Memory B cell (primary cell): ENCODE measurements around the gene FANCI.

Experiments
- ATAC-seq: fragments of 150-1000 bp; cut with Tn5 transposase; 2 replicates; pipeline ENCODE4 v1.10.0; 2021; ENCODE audit warnings: low read depth, mild to moderate bottlenecking, moderate library complexity
- DNase-seq, 2 donors: peaks; one replicate each; pipeline ENCODE4 v3.0.0; 2022; ENCODE audit warnings: low spot score in 2 of 2
- H3K27ac Mint-ChIP-seq: one replicate; pipeline ENCODE4 v1.8.0; 2022; ENCODE audit warnings: mild to moderate bottlenecking, moderate library complexity, mixed read lengths
- H3K27me3 Mint-ChIP-seq: one replicate; pipeline ENCODE4 v1.8.0; 2022; ENCODE audit warnings: mixed read lengths
- H3K36me3 Mint-ChIP-seq: one replicate; pipeline ENCODE4 v1.8.0; 2022; ENCODE audit warnings: mild to moderate bottlenecking, mixed read lengths
- H3K4me1 Mint-ChIP-seq: one replicate; pipeline ENCODE4 v1.8.0; 2022; ENCODE audit warnings: mixed read lengths
- H3K4me3 Mint-ChIP-seq: one replicate; pipeline ENCODE4 v1.8.0; 2022; ENCODE audit warnings: mild to moderate bottlenecking, moderate library complexity, mixed read lengths
- H3K9me3 Mint-ChIP-seq: one replicate; pipeline ENCODE4 v1.8.0; 2022; ENCODE audit warnings: mixed read lengths

The FANCI gene

DNA sequence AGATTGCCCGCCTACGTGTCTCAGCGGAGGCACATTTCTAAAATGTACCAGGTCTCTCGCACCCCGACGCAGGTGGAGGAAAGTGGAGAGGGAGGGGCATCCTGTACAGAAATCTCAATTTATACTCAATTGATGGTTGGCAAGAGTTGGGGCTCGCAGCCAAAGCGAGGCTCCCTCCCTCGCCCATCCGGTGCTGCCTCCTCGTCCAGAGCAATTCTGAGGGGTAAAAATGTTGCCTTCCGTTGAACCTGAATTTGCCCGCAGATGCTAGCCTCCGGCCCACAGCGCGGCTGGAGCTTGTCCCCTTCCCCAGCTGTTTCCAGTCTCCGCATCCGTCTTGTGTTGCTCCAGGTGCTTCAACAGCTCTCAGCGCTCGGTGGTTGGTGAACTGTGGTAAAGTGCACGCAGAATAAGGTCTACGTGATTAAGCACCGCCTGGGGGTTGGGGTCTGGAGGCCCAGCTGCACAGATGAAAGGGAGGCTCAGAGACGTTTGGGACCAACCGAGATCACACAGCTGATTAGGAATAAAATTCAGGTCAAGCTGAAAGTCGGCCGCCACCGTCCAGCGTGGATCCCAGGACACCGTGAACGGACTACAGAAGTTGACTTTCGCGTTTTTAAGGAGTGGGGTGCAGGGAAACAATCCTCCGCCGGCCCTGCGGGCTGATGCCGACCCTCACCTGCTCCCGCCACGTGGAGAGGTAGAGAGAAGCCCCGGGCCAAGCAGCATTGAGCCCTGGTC lies 91.7 kb downstream of the FANCI start:
- Mint-ChIP-seq H3K4me1 (peaks cover 26% of the 10 kb centered on the region), H3K4me3 (peak overlapping the region; percentile 89)
- no peak for DNase-seq

DNA sequence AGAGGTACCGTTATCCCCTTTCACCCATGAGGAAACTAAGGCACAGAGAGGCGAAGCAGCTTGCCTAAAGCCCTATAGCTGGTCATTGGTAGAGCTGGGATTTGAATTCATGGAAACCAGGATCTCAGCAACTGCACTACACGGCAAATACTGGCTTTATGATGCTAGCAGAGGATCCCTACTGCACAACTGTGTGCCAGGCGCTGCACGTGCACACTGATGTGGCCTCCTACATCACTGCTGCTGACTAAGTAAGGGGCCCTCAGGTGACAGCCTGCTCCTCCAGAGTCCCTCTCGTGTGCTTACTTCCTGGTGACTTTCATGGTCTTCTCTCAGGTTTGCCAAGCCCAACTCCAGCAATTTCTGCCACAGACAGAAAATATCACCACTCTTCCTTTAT lies 94.3 kb downstream of the FANCI start:
- Mint-ChIP-seq H3K27ac (no peak overlapping the region), H3K4me3 (no peak overlapping the region), H3K27me3 (no peaks in the 10 kb centered on the region), H3K4me1 (peaks cover 15% of the 10 kb centered on the region), H3K9me3 (peaks cover 2% of the 10 kb centered on the region), H3K36me3 (peaks cover 2% of the 10 kb centered on the region)
- DNase-seq, result no peak
- ATAC-seq, result no peak

More for the DNA sequence above, 91.7 kb downstream of the FANCI start:
- H3K36me3 Mint-ChIP-seq, result peaks cover 11% of the 10 kb centered on the region
- ATAC-seq, result peak; percentile 11
- peak overlapping the region; percentile 100 for H3K27ac Mint-ChIP-seq
- H3K9me3 Mint-ChIP-seq, result peaks cover 2% of the 10 kb centered on the region
- no peaks in the 10 kb centered on the region for H3K27me3 Mint-ChIP-seq

DNA sequence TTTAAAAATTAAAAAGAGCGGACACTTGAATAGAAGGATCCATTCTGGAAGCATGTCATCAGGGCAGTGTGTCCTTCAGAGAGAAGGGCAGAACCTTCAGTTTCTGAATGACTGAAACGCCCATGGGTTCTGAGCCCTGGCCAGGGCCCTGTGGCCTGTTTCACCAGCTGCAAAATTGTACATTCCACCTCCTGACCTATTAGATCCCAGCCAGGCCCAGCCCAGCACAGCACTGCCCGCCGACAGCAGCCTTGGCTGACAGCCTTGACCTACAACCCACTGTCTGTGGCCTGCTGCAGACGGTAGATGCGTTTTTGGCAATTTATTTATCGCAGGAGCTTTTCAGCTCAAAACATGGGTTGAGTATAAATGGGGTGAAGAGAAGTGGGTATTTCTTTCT lies 96.8 kb downstream of the FANCI start:
- H3K9me3 Mint-ChIP-seq, result no peaks in the 10 kb centered on the region
- DNase-seq (no peak), ATAC-seq (no peak)
- H3K36me3 Mint-ChIP-seq, result no peaks in the 10 kb centered on the region
- H3K4me1 Mint-ChIP-seq, result peaks cover 4% of the 10 kb centered on the region
- peaks cover 3% of the 10 kb centered on the region for H3K27me3 Mint-ChIP-seq
- no peak overlapping the region for H3K27ac Mint-ChIP-seq
- H3K4me3 Mint-ChIP-seq, result no peak overlapping the region

DNA sequence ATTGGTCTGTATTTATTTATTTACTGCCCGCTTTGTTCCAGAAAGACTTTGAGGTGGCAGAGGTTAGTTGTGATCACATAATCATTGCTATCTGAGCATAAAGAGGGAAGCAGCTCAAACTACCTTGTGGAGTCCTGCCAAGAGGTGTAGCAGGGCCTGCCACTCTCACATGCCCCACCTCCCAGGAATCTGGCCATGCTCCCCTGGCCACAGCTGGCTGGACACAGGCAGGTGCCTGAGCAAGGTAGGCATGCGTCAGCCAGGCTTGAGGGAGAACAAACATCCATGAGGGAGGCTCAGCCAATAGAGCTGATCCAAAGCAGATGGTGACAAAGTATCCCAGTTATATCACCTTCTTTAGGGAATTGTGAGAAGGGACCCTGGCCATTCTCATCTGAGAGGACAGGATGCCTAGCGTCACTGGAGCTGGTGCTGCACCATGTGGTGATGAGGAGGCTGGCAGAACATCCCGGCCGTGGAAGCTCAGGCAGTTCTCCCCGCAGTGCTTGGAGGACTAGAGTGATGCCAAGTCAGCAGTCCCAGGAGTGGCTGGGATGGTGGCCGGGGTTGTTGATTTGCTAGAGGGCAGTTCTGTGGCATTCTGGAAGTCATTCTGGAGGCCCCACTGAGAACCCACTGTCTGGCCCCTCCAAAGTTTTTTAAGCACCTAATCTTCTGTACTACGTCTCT lies 97.7 kb downstream of the FANCI start:
- H3K9me3 Mint-ChIP-seq, result no peaks in the 10 kb centered on the region
- H3K27ac Mint-ChIP-seq, result no peak overlapping the region
- no peak overlapping the region for H3K4me3 Mint-ChIP-seq
- DNase-seq (no peak), ATAC-seq (no peak)
- peaks cover 3% of the 10 kb centered on the region for H3K27me3 Mint-ChIP-seq
- no peaks in the 10 kb centered on the region for H3K36me3 Mint-ChIP-seq
- peaks cover 3% of the 10 kb centered on the region for H3K4me1 Mint-ChIP-seq

DNA sequence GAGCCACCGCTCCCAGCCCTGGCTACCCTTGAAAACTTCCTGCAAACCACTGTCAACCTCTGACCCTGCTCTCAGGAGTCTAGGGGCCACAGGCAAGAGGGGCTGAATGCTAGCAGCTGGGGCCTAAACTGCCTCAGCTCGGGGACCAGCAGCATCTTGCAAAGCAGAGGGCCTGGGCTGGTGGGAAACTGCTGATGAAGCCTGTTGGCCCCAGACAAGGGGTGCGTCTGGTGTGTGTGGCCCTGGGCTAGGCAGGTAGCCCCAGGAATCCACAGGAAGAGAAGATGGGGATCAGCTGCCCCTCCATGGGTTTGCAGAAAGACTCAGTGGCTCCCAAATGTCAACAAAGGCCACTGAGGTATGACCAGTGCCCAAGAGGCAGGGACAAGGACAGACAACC lies 99.1 kb downstream of the FANCI start:
- Mint-ChIP-seq H3K27ac (no peak overlapping the region), H3K36me3 (no peaks in the 10 kb centered on the region), H3K4me1 (peaks cover 3% of the 10 kb centered on the region), H3K27me3 (peaks cover 3% of the 10 kb centered on the region), H3K4me3 (no peak overlapping the region), H3K9me3 (no peaks in the 10 kb centered on the region)
- no peak for ATAC-seq
- no peak for DNase-seq

DNA sequence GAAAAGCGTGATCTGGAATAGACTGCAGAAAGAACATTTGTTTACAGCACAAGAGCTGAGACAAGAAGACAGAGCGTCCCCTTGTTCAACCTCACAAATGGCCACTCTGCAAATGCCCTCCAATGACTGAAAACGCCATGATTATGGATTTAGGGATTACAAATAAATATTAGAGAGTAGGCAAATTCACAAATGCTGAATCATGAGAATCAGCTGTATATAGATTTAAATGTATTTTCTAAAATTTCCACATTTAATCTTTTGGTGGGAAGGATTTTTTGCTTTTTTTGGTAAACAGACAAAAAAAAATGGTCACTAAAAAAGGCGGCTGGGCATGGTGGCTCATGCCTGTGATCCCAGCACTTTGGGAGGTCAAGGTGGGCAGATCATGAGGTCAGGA lies 101.5 kb downstream of the FANCI start:
- H3K36me3 Mint-ChIP-seq, result no peaks in the 10 kb centered on the region
- no peak overlapping the region for H3K27ac Mint-ChIP-seq
- ATAC-seq (no peak), DNase-seq (no peak)
- H3K9me3 Mint-ChIP-seq, result no peaks in the 10 kb centered on the region
- no peaks in the 10 kb centered on the region for H3K4me1 Mint-ChIP-seq
- H3K27me3 Mint-ChIP-seq, result peaks cover 4% of the 10 kb centered on the region
- H3K4me3 Mint-ChIP-seq, result no peak overlapping the region

DNA sequence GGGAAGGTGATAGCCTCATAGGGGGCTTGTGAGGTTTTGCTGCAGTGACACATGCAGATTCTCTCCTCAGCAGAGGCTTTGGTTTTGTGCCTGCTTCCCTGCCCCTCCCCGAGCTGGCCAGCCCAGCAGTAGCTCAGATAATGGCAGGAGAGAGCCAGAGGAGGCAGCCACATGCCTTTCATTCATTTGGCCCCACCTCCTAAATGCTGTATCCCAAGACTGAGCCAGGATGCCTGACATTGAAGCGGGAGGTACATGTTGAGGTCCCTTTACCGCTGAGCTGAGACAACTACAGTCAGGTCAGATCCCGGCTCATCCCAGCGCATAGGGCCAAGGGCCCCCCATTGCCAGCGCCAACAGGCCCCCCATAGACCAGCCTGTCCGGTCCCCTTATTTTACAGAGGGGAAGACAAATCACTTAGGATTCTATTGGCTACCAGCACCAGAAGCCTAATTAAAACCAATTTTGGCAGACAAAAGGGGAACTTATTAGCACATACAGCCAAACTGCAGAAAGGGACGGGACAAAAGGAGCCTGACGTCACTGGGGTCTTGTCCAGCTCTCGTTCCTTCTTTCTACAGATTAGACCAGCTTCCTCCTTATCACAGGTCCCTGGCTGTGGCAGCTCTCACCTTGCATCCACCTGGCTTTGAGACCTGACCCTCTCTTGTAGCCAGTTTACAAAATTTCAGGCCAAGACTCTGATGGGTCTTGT lies 102.9 kb downstream of the FANCI start:
- Mint-ChIP-seq H3K27me3 (peaks cover 8% of the 10 kb centered on the region), H3K27ac (no peak overlapping the region), H3K4me3 (no peak overlapping the region), H3K9me3 (no peaks in the 10 kb centered on the region), H3K36me3 (no peaks in the 10 kb centered on the region), H3K4me1 (no peaks in the 10 kb centered on the region)
- DNase-seq (no peak), ATAC-seq (no peak)

DNA sequence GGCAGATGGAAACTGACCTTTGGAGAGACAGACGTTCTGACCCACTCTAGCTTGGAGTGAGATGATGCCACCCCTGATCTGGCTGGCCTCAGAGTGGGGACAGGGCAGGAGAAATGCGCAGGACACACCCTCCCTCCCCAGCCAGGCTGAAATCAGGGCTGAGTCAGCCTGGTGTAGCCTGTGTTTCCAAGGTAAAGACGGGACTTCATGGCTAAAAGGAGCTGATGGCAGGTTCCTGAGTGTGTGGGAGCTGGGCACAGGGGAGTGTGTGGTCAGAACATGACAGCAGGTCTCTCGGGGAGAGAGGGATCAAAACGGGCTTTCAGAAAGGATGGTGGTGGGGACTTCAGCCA lies 105.4 kb downstream of the FANCI start:
- no peaks in the 10 kb centered on the region for H3K9me3 Mint-ChIP-seq
- no peak for DNase-seq
- no peaks in the 10 kb centered on the region for H3K4me1 Mint-ChIP-seq
- no peak overlapping the region for H3K4me3 Mint-ChIP-seq
- ATAC-seq, result no peak
- no peak overlapping the region for H3K27ac Mint-ChIP-seq
- no peaks in the 10 kb centered on the region for H3K36me3 Mint-ChIP-seq
- peaks cover 17% of the 10 kb centered on the region for H3K27me3 Mint-ChIP-seq

DNA sequence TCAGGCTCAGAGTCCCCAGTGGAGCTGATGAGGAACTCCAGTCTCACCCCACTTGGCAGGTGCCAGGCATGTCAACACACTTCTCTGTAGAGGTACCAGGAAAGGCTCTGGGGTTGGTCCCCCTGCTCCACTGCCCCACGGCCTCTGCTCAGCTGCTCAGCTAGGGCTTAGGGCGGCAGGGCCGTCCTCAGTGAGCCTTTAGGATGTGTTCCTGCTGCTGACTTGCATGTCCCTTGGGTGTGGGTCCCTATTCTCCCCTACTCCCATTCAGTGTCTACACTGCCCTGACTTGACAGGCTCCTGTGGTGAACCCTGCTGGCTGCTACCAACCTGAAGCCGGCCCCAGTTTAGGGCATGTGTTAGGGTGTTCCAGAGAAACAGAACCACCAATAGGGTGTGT lies 108.7 kb downstream of the FANCI start:
- ATAC-seq (no peak), DNase-seq (no peak)
- no peak overlapping the region for H3K27ac Mint-ChIP-seq
- no peaks in the 10 kb centered on the region for H3K4me1 Mint-ChIP-seq
- no peaks in the 10 kb centered on the region for H3K36me3 Mint-ChIP-seq
- no peaks in the 10 kb centered on the region for H3K9me3 Mint-ChIP-seq
- H3K4me3 Mint-ChIP-seq, result no peak overlapping the region
- H3K27me3 Mint-ChIP-seq, result peaks cover 26% of the 10 kb centered on the region

DNA sequence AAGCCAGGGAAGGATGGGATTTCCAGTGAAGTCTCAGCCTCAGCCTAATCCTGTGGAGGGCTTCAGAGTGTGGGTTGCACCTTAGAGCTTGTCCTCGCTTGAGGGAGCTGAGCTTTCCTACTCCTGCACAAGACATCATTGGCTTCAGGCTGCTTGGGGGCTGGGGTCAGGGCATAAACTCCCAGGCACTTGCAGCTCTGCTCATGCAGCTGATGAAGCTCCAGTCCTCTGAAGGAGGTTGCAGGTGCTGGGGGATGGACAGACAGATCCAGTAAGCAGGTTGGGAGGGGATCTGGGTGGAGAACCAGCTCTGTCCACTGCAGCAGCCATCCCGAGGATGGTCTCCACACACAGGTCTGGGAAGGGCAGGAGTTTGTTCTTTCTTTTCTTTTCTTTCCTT lies 110.2 kb downstream of the FANCI start:
- Mint-ChIP-seq H3K36me3 (no peaks in the 10 kb centered on the region), H3K27me3 (peaks cover 25% of the 10 kb centered on the region), H3K4me3 (no peak overlapping the region), H3K9me3 (no peaks in the 10 kb centered on the region), H3K4me1 (no peaks in the 10 kb centered on the region), H3K27ac (no peak overlapping the region)
- DNase-seq (no peak), ATAC-seq (no peak)

DNA sequence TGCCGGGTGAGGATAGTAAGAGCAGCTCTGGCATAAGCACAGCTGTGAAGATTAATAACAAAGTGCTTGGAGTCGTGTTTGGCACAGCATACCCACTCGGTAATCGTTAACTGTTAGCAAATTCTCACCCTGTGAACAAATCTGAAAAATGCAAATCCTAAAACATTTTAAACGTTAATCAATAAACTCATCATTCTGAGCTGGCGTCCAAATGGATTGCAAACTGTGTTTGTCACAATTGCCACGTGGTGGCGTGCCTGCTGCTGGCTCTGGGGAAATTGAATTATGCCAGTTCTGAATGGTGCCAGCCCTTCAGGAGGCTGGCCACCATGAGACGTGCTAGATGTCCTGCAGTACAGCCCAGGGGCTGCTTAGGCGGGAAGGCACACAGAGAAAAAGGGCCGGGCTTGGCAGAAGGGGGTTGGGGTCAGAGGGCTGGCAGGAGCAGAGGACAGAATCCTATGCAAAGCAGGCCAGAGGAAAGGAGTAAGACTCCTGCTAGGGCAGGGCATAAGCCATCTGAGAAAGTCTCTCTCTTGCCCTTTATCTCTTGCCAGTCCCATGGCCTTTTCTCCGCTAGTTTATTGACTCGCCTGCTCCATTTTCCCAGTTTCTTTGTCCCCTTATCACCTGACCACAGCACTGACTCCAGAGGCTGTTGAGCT lies 113.0 kb downstream of the FANCI start:
- ATAC-seq (no peak), DNase-seq (no peak)
- no peaks in the 10 kb centered on the region for H3K9me3 Mint-ChIP-seq

DNA sequence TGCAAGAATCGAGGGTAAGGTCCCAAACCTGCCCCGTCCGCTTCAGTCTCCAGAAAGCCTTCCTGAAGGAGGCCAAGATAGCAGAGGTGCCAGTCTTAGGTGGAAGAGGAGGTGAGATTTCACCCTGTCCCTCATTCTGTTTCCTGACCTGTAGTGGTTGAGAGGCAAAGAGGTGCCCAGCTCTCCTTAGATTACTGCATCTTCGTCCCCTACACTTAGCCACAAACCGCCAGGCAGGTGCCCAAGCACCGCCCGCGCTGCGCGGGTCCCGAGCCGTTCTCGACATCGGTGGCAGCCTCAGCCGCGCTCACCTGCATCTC lies 114.6 kb downstream of the FANCI start:
- ATAC-seq (peak; percentile 2), DNase-seq (no peak)
- Mint-ChIP-seq H3K27ac (no peak overlapping the region), H3K4me1 (peaks cover 6% of the 10 kb centered on the region), H3K9me3 (no peaks in the 10 kb centered on the region), H3K27me3 (peaks cover 38% of the 10 kb centered on the region), H3K36me3 (no peaks in the 10 kb centered on the region), H3K4me3 (peak overlapping the region; percentile 85)

More for the DNA sequence above, 113.0 kb downstream of the FANCI start:
- Mint-ChIP-seq H3K4me3 (no peak overlapping the region), H3K27me3 (peaks cover 39% of the 10 kb centered on the region), H3K36me3 (no peaks in the 10 kb centered on the region), H3K4me1 (peaks cover 2% of the 10 kb centered on the region), H3K27ac (no peak overlapping the region)

DNA sequence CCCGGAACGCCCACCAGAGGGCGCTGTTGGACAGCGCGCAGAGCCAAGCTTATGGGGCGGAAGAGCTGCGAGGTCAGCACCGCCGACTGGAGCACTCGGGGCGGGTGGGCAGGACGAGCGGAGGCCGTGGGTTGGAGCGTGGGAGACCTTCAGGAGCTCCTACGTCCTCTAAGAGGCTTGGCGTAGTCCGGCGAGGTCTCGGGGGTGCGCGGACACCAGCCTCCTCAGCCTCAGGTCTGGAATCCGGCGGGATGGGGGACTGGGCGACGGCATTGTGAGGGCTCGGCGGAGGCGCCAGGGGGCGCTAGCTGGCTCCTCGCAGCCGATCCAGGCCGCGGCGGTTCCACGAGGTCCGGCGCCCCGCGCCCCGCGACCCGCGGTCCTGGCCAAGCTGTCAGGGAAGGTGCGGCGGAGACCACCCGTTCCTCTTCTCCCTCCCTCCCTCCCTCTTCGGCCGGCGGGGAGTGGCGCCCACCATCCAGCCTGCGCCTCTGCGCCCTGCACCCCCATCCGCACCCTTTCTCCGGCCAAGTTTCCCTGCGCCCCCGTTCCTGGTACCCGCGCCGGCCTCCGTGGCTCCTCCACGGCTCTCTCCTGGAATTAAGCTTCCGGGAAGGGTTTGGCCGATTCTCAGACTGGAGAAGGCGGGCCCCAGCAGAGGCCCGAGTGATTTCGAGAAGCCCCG lies 115.1 kb downstream of the FANCI start:
- DNase-seq (peak; percentile 87 to 94), ATAC-seq (peak; percentile 87)
- Mint-ChIP-seq H3K36me3 (no peaks in the 10 kb centered on the region), H3K27me3 (peaks cover 40% of the 10 kb centered on the region), H3K9me3 (no peaks in the 10 kb centered on the region), H3K27ac (no peak overlapping the region), H3K4me1 (peaks cover 6% of the 10 kb centered on the region), H3K4me3 (peak overlapping the region; percentile 85)
